Right hindlimb (tissue), 1 donor: Measurements from ENCODE around the gene STEAP3.
A peak's percentile ranks its signal among the peaks of the same experiment; 100 is the strongest.
"Not testable (repeated sequence)": the region's sequence is repeated elsewhere in the genome, so short reads cannot be mapped to it uniquely, and the experiment has no call there.

Experiments
- DNase-seq: peaks from one replicate; pipeline ENCODE4 v3.0.0-alpha.2; 2018

The STEAP3 gene

DNA sequence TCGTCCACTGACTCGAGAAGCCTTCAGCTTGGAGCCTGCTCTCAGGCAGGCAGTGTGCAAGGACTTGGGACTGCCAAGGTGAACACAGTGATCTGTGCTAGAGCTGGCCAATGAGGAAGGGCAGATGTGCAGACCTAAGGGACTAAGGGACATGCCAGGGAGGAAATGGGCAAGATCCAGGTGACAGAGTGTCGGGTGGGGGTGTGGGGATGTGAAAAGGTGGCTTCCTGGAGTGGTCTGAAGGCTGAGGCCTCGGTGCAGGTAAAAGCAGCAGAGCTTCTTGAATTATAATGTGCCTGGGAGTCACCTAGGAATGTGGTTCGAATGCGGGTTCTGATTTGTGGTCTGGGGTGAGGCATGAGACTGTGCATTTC, 42.0 kb downstream of the STEAP3 start:
- peak; percentile 7 for DNase-seq

GRCh38 chr2:119266091-119266589, 42.5 kb downstream of the STEAP3 start:
- DNase-seq: no peak

- DNase-seq: no peak
Observed at GRCh38 chr2:119267604-119268003, 44.0 kb downstream of the STEAP3 start.

DNA sequence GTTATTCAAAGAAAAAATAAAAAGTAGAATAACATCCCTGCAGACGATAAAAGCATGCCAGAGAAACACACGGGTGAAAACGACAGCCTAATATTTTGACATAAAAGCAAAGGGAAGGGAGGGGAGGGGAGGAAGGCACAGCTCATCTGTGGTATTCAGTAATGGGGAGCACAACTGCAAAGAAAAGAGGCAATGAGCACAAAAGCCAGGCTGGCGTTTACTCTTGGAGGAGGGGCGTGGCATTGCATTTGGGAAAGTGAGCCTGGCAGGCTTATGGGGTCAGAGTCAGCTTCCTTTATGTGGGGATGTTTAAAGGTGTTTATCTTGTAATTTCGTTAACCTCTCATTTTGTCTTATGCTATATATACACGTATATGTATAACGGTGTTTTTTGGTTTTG, 53.2 kb downstream of the STEAP3 start:
- no peak for DNase-seq

- DNase-seq: not testable (repeated sequence)
Observed at GRCh38 chr2:119278385-119278784, 54.8 kb downstream of the STEAP3 start.

DNA sequence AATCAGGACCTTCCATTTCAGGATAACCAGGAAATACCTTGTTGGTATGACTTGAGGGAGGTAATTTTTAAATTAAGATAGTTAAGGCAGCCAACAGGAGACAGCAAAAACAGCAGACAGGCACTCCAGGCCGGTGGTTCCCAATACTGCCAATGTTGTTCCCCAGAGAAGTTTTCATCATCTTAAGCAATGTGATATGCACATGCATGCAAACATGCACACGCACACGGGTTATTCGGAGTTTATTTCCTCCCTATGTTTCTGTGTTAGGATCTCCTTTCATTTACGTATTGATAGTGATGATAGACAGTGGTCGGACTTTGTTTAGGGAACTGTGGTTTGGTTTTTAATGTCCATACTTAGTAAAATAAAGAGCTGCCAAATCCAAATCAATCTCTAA, 55.3 kb downstream of the STEAP3 start:
- DNase-seq: no peak

DNA sequence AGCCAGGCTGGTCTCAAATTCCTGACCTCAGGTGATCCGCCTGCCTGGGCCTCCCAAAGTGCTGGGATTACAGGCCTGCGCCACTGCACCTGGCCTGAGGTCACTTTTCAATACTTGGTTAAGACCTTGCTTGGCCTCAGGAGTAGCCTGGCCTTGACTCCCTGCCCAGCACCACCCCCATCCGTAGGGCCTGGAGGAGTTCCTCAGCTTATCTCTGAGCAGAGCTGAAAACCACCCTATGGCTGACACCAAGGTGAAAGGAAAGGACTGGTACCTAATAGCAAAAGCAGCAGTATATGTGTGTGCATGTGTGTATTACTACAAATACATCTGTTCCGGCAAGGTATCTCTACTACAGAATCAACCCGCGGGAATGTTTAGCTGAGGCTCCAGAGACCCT, 56.0 kb downstream of the STEAP3 start:
- no peak for DNase-seq

- no peak for DNase-seq
Observed at GRCh38 chr2:119280680-119281079, 57.0 kb downstream of the STEAP3 start.

GRCh38 chr2:119282146-119282995, 58.7 kb downstream of the STEAP3 start:
- DNase-seq: no peak

DNA sequence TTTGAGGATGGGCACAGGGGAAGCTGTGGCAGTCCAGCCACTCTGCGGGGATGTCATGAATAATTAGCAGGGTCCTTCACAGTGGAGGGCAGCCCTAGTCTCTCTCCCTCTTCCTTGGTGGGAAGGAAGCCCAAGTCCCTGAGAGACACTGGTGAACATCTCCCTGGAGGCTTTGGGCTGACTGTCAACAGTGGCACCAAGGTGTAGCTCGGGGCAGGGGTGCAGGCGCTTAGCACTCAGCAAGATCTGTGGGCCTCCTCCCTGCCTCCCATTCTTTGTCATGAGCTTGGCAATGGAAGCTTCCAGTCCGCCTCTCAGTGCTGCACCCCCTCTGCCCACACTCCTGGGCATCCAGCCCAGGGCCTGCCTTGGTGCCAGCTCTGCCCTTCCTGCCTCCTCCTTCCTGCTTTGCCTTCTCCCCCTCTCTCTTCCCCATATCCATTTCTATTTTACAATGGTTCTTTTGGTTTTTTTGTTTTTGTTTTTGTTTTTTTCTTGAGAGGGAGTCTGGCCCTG, 59.4 kb downstream of the STEAP3 start:
- no peak for DNase-seq

- DNase-seq: no peak
Observed at GRCh38 chr2:119283873-119284331, 60.3 kb downstream of the STEAP3 start.

GRCh38 chr2:119286661-119287060, 63.0 kb downstream of the STEAP3 start:
- no peak for DNase-seq

- no peak for DNase-seq
Observed at GRCh38 chr2:119288576-119288975, 64.9 kb downstream of the STEAP3 start.

- no peak for DNase-seq
Observed at GRCh38 chr2:119289093-119289492, 65.5 kb downstream of the STEAP3 start.

- DNase-seq: no peak
Observed at GRCh38 chr2:119289642-119290041, 66.0 kb downstream of the STEAP3 start.

DNA sequence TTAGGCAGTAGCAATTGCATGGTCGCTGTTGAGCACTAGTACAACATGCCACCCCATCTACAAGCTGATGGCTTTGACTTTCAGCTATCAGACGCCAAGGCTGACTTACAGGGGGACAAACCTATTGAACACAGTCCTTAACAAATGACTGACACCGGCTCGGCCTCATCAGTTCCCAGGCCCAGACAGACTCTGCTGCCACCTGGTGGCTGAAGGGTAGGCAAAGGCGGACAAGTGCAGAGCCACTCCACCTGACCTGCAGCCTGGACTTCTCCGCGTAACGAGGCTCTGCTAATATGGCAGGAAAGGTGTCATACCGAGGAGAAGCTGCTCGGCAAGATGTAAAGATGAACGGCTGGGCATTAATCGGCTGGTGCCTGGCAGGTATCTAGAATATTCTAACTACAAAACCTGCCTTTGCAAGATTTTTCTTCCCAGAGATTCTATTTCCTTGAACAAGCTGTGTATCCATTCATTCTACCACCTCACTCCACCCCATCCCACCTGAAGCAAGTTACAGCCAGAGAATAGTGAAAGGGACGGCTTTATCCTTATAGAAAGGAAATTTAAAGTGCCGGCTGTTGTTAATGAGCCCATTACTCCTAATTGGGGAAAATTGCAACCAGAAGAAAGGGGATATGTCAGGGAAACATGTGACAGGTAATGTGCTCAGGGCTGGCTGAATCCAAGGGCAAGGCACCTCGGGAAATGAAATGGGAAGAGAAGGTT, 67.4 kb downstream of the STEAP3 start:
- DNase-seq: peak; percentile 35

DNA sequence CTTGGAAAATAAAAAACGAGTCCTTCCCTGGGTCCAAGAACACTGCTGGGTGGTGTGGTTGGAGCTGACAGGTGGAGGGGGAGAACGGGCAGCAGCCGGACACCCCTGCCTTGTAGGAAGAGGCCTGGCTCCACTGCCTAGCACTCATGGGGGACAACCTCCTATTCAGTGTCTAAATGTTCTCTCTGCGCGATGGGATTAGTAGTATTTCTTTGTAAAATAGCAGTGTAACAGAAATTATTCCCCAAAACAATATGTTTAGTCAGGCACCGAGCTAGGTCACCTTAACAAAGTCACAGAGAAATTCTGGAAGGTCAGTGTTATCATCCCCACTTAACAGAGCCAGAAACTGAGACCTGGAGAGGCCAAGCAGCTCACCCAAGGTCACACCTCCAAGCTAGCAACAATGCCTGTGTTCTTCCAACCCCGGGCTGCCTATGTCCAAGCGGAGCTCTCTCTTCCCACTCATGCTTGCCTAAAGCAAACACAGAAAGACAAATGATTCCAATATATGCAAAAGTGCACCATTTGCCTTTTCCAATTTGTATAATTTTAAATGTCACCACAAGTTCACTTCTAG, 68.0 kb downstream of the STEAP3 start:
- DNase-seq: no peak

- no peak for DNase-seq
Observed at GRCh38 chr2:119292226-119292625, 68.6 kb downstream of the STEAP3 start.

DNA sequence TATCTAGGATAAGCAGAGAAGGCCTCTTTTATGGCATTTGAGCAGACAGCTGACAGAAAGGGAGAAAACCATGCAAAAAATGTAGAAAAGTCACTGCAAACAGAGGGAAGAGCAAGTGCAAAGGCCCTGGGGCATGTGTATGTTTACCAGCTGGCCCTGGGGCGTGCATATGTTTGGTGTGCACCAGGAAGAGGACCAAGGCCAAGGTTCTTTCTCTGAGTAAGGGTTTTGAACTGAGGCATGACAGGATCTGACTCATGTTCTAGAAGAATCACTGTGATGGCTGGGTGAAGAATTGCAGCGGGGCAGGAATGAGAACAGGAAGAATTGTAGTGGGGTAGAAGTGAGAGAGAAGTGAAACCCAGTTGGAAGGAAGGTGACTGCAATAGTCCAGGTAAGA, 69.6 kb downstream of the STEAP3 start:
- no peak for DNase-seq

- DNase-seq: no peak
Observed at GRCh38 chr2:119293900-119294299, 70.3 kb downstream of the STEAP3 start.

DNA sequence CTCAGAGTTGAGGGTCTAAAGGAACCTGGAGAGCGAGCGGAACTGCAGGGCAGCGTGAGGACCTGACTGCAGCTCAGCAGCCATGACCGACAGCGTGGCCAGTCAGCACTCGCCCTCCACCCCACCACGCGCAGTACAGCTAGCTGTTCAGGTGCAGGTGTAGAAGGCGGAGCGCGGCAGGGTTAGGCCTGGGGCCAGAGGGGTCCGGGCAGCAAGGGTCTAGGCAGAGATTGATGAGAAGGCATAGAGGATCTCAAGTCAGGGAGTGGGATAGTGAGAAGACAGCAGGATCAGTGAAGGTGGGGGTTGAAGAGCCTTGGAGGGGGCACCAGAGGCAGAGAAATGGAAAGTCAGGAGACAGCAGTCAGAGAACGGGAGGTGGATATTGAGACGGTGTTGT, 71.0 kb downstream of the STEAP3 start:
- no peak for DNase-seq

GRCh38 chr2:119295688-119296375, 72.2 kb downstream of the STEAP3 start:
- no peak for DNase-seq

- DNase-seq: no peak
Observed at GRCh38 chr2:119301413-119301812, 77.8 kb downstream of the STEAP3 start.
